SU-DHL-6 (cell line): ENCODE measurements around the gene MKI67.

ENCODE experiments used
- H2AFZ ChIP-seq: fragments of 200-600 bp; sonication (generic); 2 replicates; pipeline ENCODE4 v1.6.1; 2014; ENCODE audit warnings: low read depth, mild to moderate bottlenecking, moderate library complexity, mixed read lengths, antibody characterized with exemption, low read length; ENCODE audit not compliant: severe bottlenecking
- H3F3A ChIP-seq: fragments of 200-600 bp; shearing (Covaris generic); 2 replicates; pipeline ENCODE4 v1.6.0; 2016; ENCODE audit warnings: antibody characterized with exemption, mild to moderate bottlenecking; ENCODE audit not compliant: insufficient read depth
- H3K27ac ChIP-seq: fragments of 200-600 bp; sonication (generic); 2 replicates; pipeline ENCODE4 v1.5.1; 2016; ENCODE audit warnings: low read depth, mild to moderate bottlenecking, low read length, moderate library complexity, mixed read lengths
- H3K27me3 ChIP-seq: fragments of 200-600 bp; sonication (generic), shearing (Covaris generic); 2 replicates; pipeline ENCODE4 v1.6.0; 2014; ENCODE audit warnings: mild to moderate bottlenecking, low read length
- H3K36me3 ChIP-seq: fragments of 200-600 bp; sonication (generic); 2 replicates; pipeline ENCODE4 v1.6.1; 2014; ENCODE audit warnings: mild to moderate bottlenecking, low read length, mixed read lengths
- H3K4me2 ChIP-seq: fragments of 300-600, 200-600 bp; shearing (Covaris generic), sonication (generic); 2 replicates; pipeline ENCODE4 v1.6.0; 2014; ENCODE audit warnings: low read length, low read depth, mild to moderate bottlenecking; ENCODE audit not compliant: poor library complexity, severe bottlenecking
- H3K4me3 ChIP-seq: fragments of 200-600 bp; sonication (generic); 2 replicates; pipeline ENCODE4 v1.5.1; 2014; ENCODE audit warnings: antibody characterized with exemption, low read length, mild to moderate bottlenecking, mixed read lengths; ENCODE audit not compliant: insufficient read depth, poor library complexity, severe bottlenecking
- H3K79me2 ChIP-seq: fragments of 200-600 bp; sonication (generic); 2 replicates; pipeline ENCODE4 v1.6.1; 2014; ENCODE audit warnings: mild to moderate bottlenecking, low read length, moderate library complexity; ENCODE audit not compliant: insufficient read depth
- H3K9ac ChIP-seq: fragments of 200-600 bp; sonication (generic); 2 replicates; pipeline ENCODE4 v1.7.0; 2014; ENCODE audit warnings: mild to moderate bottlenecking, low read length
- H3K9me2 ChIP-seq: fragments of 200-600 bp; sonication (generic); replicated peaks from 2 replicates; pipeline ENCODE4 v1.6.1; 2014; ENCODE audit warnings: low read length; ENCODE audit not compliant: insufficient read depth
- H3K9me3 ChIP-seq: fragments of 200-600 bp; sonication (generic); 2 replicates; pipeline ENCODE4 v1.6.1; 2014; ENCODE audit warnings: low read length, mixed read lengths; ENCODE audit not compliant: insufficient read depth
- H4K20me1 ChIP-seq: fragments of 200-600 bp; sonication (generic); 2 replicates; pipeline ENCODE4 v1.6.1; 2014; ENCODE audit warnings: low read depth, mild to moderate bottlenecking, antibody characterized with exemption, low read length, moderate library complexity, mixed read lengths
- CTCF ChIP-seq: fragments of 200-600 bp; sonication (generic); IDR thresholded peaks from one replicate; pipeline ENCODE4 v1.5.1; 2017; ENCODE audit warnings: antibody characterized with exemption, mild to moderate bottlenecking, low read length, moderate library complexity; ENCODE audit not compliant: insufficient read depth, poor library complexity, severe bottlenecking
- EZH2phosphoT487 ChIP-seq: fragments of 200-600 bp; sonication (generic), shearing (Covaris generic); conservative IDR thresholded peaks from 2 replicates; pipeline ENCODE4 v1.6.1; 2018; ENCODE audit warnings: mild to moderate bottlenecking, antibody characterized with exemption, low read length, moderate library complexity, mixed read lengths

MKI67 gene

GRCh38 chr10:128086003-128086863 lies 40.0 kb downstream of the MKI67 start:
- H3K79me2 ChIP-seq: no peaks in the 10 kb centered on the region
- no peaks in the 10 kb centered on the region for H4K20me1 ChIP-seq
- no peak overlapping the region for H2AFZ ChIP-seq
- TF ChIP-seq CTCF (no peak), EZH2phosphoT487 (no peak)
- H3F3A ChIP-seq: no peaks in the 10 kb centered on the region
- H3K9me2 ChIP-seq: no peaks in the 10 kb centered on the region
- H3K27ac ChIP-seq: no peak overlapping the region
- no peaks in the 10 kb centered on the region for H3K27me3 ChIP-seq
- H3K9me3 ChIP-seq: no peaks in the 10 kb centered on the region
- H3K9ac ChIP-seq: no peak overlapping the region
- H3K4me3 ChIP-seq: no peak overlapping the region
- no peak overlapping the region for H3K4me2 ChIP-seq
- no peaks in the 10 kb centered on the region for H3K36me3 ChIP-seq

DNA sequence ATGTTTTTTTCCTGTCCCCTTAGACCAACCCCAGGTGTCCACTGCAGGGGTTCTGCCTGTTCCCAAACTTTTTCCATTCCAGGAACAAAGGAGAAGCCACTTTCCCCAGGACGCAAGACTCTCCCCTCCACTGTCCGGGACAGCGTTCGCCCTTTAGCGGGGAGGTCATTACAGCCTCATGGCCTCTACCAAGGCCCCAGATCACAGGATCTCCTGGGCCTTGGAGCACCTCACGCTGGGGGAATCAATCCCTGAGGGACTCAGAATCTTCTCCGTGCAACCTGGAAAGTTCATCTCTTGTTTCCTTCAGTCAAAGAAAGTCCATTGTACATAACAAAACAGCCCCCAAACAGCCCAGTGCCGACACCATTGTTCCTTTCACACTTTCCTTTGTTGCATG lies 41.2 kb downstream of the MKI67 start:
- Histone ChIP-seq H3K4me3 (no peak overlapping the region), H3K27ac (no peak overlapping the region), H4K20me1 (no peaks in the 10 kb centered on the region), H3F3A (no peaks in the 10 kb centered on the region), H3K4me2 (no peak overlapping the region), H3K36me3 (no peaks in the 10 kb centered on the region), H3K79me2 (no peaks in the 10 kb centered on the region), H3K9me3 (no peaks in the 10 kb centered on the region), H3K9ac (no peak overlapping the region), H3K27me3 (no peaks in the 10 kb centered on the region), H2AFZ (no peak overlapping the region), H3K9me2 (no peaks in the 10 kb centered on the region)
- TF ChIP-seq EZH2phosphoT487 (no peak), CTCF (no peak)

- H2AFZ ChIP-seq: no peak overlapping the region
These were observed 41.9 kb downstream of the MKI67 start for GRCh38 chr10:128084364-128084763.

More at GRCh38 chr10:128084364-128084763, 41.9 kb downstream of the MKI67 start:
- no peaks in the 10 kb centered on the region for H3K36me3 ChIP-seq
- H3K4me2 ChIP-seq: no peak overlapping the region
- H3K27me3 ChIP-seq: no peaks in the 10 kb centered on the region
- H3K9me2 ChIP-seq: no peaks in the 10 kb centered on the region
- no peaks in the 10 kb centered on the region for H4K20me1 ChIP-seq
- no peak overlapping the region for H3K4me3 ChIP-seq
- H3K9ac ChIP-seq: no peak overlapping the region
- H3K79me2 ChIP-seq: no peaks in the 10 kb centered on the region
- no peak for TF ChIP-seq EZH2phosphoT487
- TF ChIP-seq CTCF: no peak
- H3K27ac ChIP-seq: no peak overlapping the region
- no peaks in the 10 kb centered on the region for H3K9me3 ChIP-seq
- no peaks in the 10 kb centered on the region for H3F3A ChIP-seq
